Vagina (tissue), 2 donors: ENCODE results near the gene HOXA6. TPM values are rescaled to one million over a fixed set of nuclear protein-coding genes. Genes with fewer than 3 reads are reported as not detected.

Experiments used
- DNase-seq, 2 donors: peaks; one replicate each; pipeline ENCODE4 v3.0.0-alpha.2; 2017; ENCODE audit errors: extremely low spot score in 2 of 2
- H3K27ac ChIP-seq: fragments of 200-600 bp; sonication (generic); one replicate; pipeline ENCODE4 v1.5.1; 2019
- H3K27me3 ChIP-seq: fragments of 200-600 bp; sonication (generic); one replicate; pipeline ENCODE4 v1.5.1; 2019
- H3K36me3 ChIP-seq, 2 donors: fragments of 200-600 bp; sonication (generic); one replicate each; pipeline ENCODE4 v1.5.1; 2017 to 2019
- H3K4me1 ChIP-seq: fragments of 200-600 bp; sonication (generic); one replicate; pipeline ENCODE4 v1.5.1; 2019
- H3K4me3 ChIP-seq, 2 donors: fragments of 200-600 bp; sonication (generic); 1 replicate in 1 of 2; 2 replicates in 1 of 2; pipeline ENCODE4 v1.5.1; 2016 to 2019
- H3K9me3 ChIP-seq: fragments of 200-600 bp; sonication (generic); one replicate; pipeline ENCODE4 v1.5.1; 2019
- POLR2A ChIP-seq, 2 donors: fragments of 450-650 bp; IDR thresholded peaks; one replicate each; pipeline ENCODE4 v1.6.1; 2017; ENCODE audit warnings: antibody characterized with exemption in 2 of 2, mild to moderate bottlenecking in 2 of 2, moderate library complexity in 2 of 2
- POLR2AphosphoS5 ChIP-seq, 2 donors: sonication (generic); formaldehyde crosslinking; IDR thresholded peaks; one replicate each; pipeline ENCODE4 v1.9.0; 2017; ENCODE audit warnings: antibody characterized with exemption in 2 of 2, mild to moderate bottlenecking in 2 of 2, low read depth in 1 of 2; ENCODE audit not compliant: insufficient read depth in 1 of 2
- intact Hi-C: fragments of 100-400 bp; cut with DNase I; formaldehyde crosslinking; loops from one replicate; pipeline ENCODE4 v1.15.1; 2023
- total RNA-seq: library from RNA; depleted of rRNA; stranded (reverse); fragments of >200 nt; gene quantifications from one replicate; pipeline ENCODE4 v1.2.3, GENCODE V29; 2016
- TF ChIP-seq, protein P1 (sequence below), 3 experiments: fragments of 450-650 bp in 2 of 3; fragments of 200-600 bp in 1 of 3; sonication (generic) in 1 of 3; IDR thresholded peaks; one replicate each; pipeline ENCODE4 v1.5.1; 2017 to 2019; ENCODE audit warnings: antibody characterized with exemption in 3 of 3, mild to moderate bottlenecking in 2 of 3, moderate library complexity in 2 of 3

Gene HOXA6
- total RNA-seq, 1 donor from 2014 or later, result 1.7 TPM

DNA sequence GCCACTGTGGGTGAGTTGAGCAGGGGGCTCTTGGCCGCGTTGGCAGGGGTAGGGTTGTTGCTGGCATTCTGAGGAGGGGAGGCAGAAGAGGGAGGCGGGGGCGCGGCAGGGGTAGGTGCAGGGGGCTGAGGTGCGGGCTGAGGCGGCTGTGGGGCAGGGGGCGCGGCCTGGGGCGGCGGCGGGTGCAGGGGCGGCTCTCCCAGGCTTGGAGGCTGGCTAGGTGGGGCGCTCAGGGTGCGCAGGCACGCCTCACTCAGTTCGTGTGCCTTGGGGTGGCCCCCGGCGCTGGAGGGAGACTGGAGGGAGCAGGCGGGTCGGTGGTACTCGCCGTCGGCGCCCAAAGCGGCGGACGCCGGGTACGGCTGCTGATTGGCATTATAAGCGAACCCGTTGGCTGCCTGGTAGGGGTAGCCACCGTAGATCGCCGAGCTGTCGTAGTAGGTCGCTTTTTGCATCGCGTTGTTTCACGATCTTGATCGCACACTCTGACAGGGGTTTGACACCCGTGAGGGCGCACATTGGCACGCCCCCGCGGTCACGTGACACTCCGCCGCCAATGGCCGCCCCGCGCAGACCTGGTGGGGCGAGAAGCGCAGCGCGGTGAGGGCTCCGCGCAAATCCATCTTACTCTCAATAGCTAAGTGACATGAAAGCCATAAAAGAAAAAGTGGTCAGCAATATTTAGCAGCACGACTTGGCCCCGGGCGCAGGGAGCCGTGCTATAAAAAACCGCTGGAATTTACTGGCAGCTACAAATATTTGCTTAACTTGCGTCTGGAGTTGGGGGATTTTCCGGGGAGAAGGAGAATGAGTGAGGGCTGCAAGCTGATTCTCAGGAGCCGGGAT is 37.2 kb downstream of the HOXA6 start:
- Histone ChIP-seq H3K27me3 (no peaks in the 10 kb centered on the region), H3K9me3 (no peaks in the 10 kb centered on the region), H3K4me1 (peaks cover 9% of the 10 kb centered on the region), H3K27ac (no peak overlapping the region), H3K4me3 (peak overlapping the region; percentile 4 to 18), H3K36me3 (no peaks in the 10 kb centered on the region)
- TF ChIP-seq POLR2A (IDR thresholded peaks at IDR 0.05), result no peak
- TF ChIP-seq POLR2AphosphoS5 (IDR thresholded peaks at IDR 0.05; ENCODE audit: insufficient read depth in 1 of 2, low read depth in 1 of 2), result no peak
- TF ChIP-seq, protein P1, sequence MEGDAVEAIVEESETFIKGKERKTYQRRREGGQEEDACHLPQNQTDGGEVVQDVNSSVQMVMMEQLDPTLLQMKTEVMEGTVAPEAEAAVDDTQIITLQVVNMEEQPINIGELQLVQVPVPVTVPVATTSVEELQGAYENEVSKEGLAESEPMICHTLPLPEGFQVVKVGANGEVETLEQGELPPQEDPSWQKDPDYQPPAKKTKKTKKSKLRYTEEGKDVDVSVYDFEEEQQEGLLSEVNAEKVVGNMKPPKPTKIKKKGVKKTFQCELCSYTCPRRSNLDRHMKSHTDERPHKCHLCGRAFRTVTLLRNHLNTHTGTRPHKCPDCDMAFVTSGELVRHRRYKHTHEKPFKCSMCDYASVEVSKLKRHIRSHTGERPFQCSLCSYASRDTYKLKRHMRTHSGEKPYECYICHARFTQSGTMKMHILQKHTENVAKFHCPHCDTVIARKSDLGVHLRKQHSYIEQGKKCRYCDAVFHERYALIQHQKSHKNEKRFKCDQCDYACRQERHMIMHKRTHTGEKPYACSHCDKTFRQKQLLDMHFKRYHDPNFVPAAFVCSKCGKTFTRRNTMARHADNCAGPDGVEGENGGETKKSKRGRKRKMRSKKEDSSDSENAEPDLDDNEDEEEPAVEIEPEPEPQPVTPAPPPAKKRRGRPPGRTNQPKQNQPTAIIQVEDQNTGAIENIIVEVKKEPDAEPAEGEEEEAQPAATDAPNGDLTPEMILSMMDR (IDR thresholded peaks at IDR 0.05), result no peak
- DNase-seq, result no peak
- intact Hi-C loops, result no loop called here

GRCh38 chr7:27109466-27110185 is 37.9 kb downstream of the HOXA6 start:
- DNase-seq, result no peak
- Histone ChIP-seq H3K27me3 (no peaks in the 10 kb centered on the region), H3K9me3 (no peaks in the 10 kb centered on the region), H3K4me1 (peaks cover 7% of the 10 kb centered on the region), H3K27ac (no peak overlapping the region), H3K4me3 (no peak overlapping the region), H3K36me3 (no peaks in the 10 kb centered on the region)
- intact Hi-C loops, result no loop called here
- TF ChIP-seq POLR2AphosphoS5 (IDR thresholded peaks at IDR 0.05; ENCODE audit: insufficient read depth in 1 of 2, low read depth in 1 of 2), result no peak
- no peak for TF ChIP-seq POLR2A (IDR thresholded peaks at IDR 0.05)
- TF ChIP-seq, protein P1 (IDR thresholded peaks at IDR 0.05), result no peak

GRCh38 chr7:27108390-27109127 is 39.0 kb downstream of the HOXA6 start:
- Histone ChIP-seq H3K36me3 (no peaks in the 10 kb centered on the region), H3K27me3 (no peaks in the 10 kb centered on the region), H3K4me3 (peak overlapping the region; percentile 1 to 16), H3K4me1 (no peaks in the 10 kb centered on the region), H3K9me3 (no peaks in the 10 kb centered on the region), H3K27ac (peak overlapping the region; percentile 51)
- TF ChIP-seq, protein P1 (IDR thresholded peaks at IDR 0.05), result no peak
- TF ChIP-seq POLR2AphosphoS5 (IDR thresholded peaks at IDR 0.05; ENCODE audit: insufficient read depth in 1 of 2, low read depth in 1 of 2) (peak; percentile 7 to 48), POLR2A (IDR thresholded peaks at IDR 0.05) (no peak)
- intact Hi-C loops, result no loop called here
- no peak for DNase-seq

GRCh38 chr7:27107391-27108381 is 39.9 kb downstream of the HOXA6 start:
- Histone ChIP-seq H3K9me3 (no peaks in the 10 kb centered on the region), H3K27me3 (no peaks in the 10 kb centered on the region), H3K36me3 (no peaks in the 10 kb centered on the region), H3K4me1 (no peaks in the 10 kb centered on the region), H3K27ac (peak overlapping the region; percentile 51), H3K4me3 (peak overlapping the region; percentile 1 to 16)
- intact Hi-C loops, result no loop called here
- no peak for DNase-seq
- TF ChIP-seq POLR2AphosphoS5 (IDR thresholded peaks at IDR 0.05; ENCODE audit: insufficient read depth in 1 of 2, low read depth in 1 of 2) (no peak), POLR2A (IDR thresholded peaks at IDR 0.05) (no peak)
- TF ChIP-seq, protein P1 (IDR thresholded peaks at IDR 0.05), result no peak
